Renal pelvis (tissue), 4 donors: ENCODE measurements around the gene SLC7A1. TPM values are rescaled to one million over a fixed set of nuclear protein-coding genes. Genes with fewer than 3 reads are reported as not detected.
A peak's percentile ranks its signal among the peaks of the same experiment; 100 is the strongest.

Experiments used
- DNase-seq: peaks from one replicate; pipeline ENCODE4 v3.0.0-alpha.2; 2013
- polyA plus RNA-seq, 3 donors: library from polyadenylated mRNA; unstranded; fragments of 120-200 nt; gene quantifications; one replicate each; pipeline ENCODE4 v1.2.1, GENCODE V29; 2013; ENCODE audit not compliant: insufficient read length in 3 of 3

The SLC7A1 gene
- polyA plus RNA-seq, 3 donors, result 15.6 to 17.0 (median 16.8) TPM

GRCh38 chr13:29564373-29564772, 31.1 kb downstream of the SLC7A1 start:
- DNase-seq, result no peak

- no peak for DNase-seq
Observed at GRCh38 chr13:29563941-29564340, 31.5 kb downstream of the SLC7A1 start.

- DNase-seq, result no peak
Observed at GRCh38 chr13:29562786-29563438, 32.6 kb downstream of the SLC7A1 start.

- DNase-seq, result no peak
Observed at GRCh38 chr13:29561918-29562317, 33.6 kb downstream of the SLC7A1 start.

- DNase-seq, result no peak
Observed at GRCh38 chr13:29556742-29557141, 38.7 kb downstream of the SLC7A1 start.

GRCh38 chr13:29551214-29551613, 44.3 kb downstream of the SLC7A1 start:
- no peak for DNase-seq

- DNase-seq, result no peak
Observed at GRCh38 chr13:29550430-29550988, 45.0 kb downstream of the SLC7A1 start.

- DNase-seq, result peak; percentile 65
Observed at GRCh38 chr13:29548722-29549121, 46.8 kb downstream of the SLC7A1 start.

GRCh38 chr13:29547153-29547552, 48.3 kb downstream of the SLC7A1 start:
- no peak for DNase-seq

GRCh38 chr13:29546662-29547061, 48.8 kb downstream of the SLC7A1 start:
- DNase-seq, result no peak

GRCh38 chr13:29545988-29546387, 49.5 kb downstream of the SLC7A1 start:
- no peak for DNase-seq

GRCh38 chr13:29543230-29544215, 52.0 kb downstream of the SLC7A1 start:
- no peak for DNase-seq

- DNase-seq, result no peak
Observed at GRCh38 chr13:29542381-29542780, 53.1 kb downstream of the SLC7A1 start.

- DNase-seq, result no peak
Observed at GRCh38 chr13:29541400-29541799, 54.1 kb downstream of the SLC7A1 start.

GRCh38 chr13:29540799-29541198, 54.7 kb downstream of the SLC7A1 start:
- DNase-seq, result no peak

GRCh38 chr13:29540334-29540733, 55.2 kb downstream of the SLC7A1 start:
- no peak for DNase-seq

GRCh38 chr13:29539856-29540255, 55.6 kb downstream of the SLC7A1 start:
- DNase-seq, result no peak

- no peak for DNase-seq
Observed at GRCh38 chr13:29538652-29539040, 56.8 kb downstream of the SLC7A1 start.

- no peak for DNase-seq
Observed at GRCh38 chr13:29537736-29538651, 57.5 kb downstream of the SLC7A1 start.

- DNase-seq, result no peak
Observed at GRCh38 chr13:29536853-29537252, 58.6 kb downstream of the SLC7A1 start.
